Activated CD8-positive, alpha-beta T cell treated with anti-CD3 and anti-CD28 coated beads for 36 hours (primary cell): ENCODE data around the gene TCF4. TPM values are rescaled to one million over a fixed set of nuclear protein-coding genes. Genes with fewer than 3 reads are reported as not detected.

ENCODE experiments used
- ATAC-seq: fragments of 200-7000 bp; cut with Tn5 transposase; one replicate; pipeline ENCODE4 v1.10.0; 2021; ENCODE audit warnings: mild to moderate bottlenecking, moderate library complexity
- CTCF ChIA-PET: fragments of 350-600 bp; sonication (Branson Sonifier 250); formaldehyde crosslinking; loops from one replicate; lab custom pipeline; 2021; ENCODE audit warnings: antibody characterized with exemption; lab: Charles Lee
- POLR2A ChIA-PET: fragments of 350-600 bp; sonication (Branson Sonifier 250); formaldehyde crosslinking; loops from one replicate; lab custom pipeline; 2021; ENCODE audit warnings: antibody characterized with exemption; lab: Charles Lee
- DNase-seq: peaks from one replicate; pipeline ENCODE4 v3.0.0-alpha.2; 2020
- H3K27ac Mint-ChIP-seq: one replicate; pipeline ENCODE4 v1.8.0; 2021; ENCODE audit warnings: mild to moderate bottlenecking, mixed read lengths
- H3K27me3 Mint-ChIP-seq: one replicate; pipeline ENCODE4 v1.8.0; 2021; ENCODE audit warnings: mixed read lengths
- H3K36me3 Mint-ChIP-seq: one replicate; pipeline ENCODE4 v1.8.0; 2021; ENCODE audit warnings: low read depth, mixed read lengths
- H3K4me1 Mint-ChIP-seq: one replicate; pipeline ENCODE4 v1.8.0; 2021; ENCODE audit warnings: low read depth, mixed read lengths
- H3K4me3 Mint-ChIP-seq: one replicate; pipeline ENCODE4 v1.8.0; 2021; ENCODE audit warnings: mild to moderate bottlenecking, moderate library complexity, mixed read lengths
- H3K9me3 Mint-ChIP-seq: one replicate; pipeline ENCODE4 v1.8.0; 2021; ENCODE audit warnings: mixed read lengths
- CTCF ChIP-seq: fragments of 200-600 bp; IDR thresholded peaks from one replicate; pipeline ENCODE4 v1.8.0; 2022; ENCODE audit warnings: antibody characterized with exemption, mild to moderate bottlenecking
- intact Hi-C: fragments of 100-400 bp; cut with micrococcal nuclease; formaldehyde crosslinking; loops from one replicate; pipeline ENCODE4 v1.10.0; 2022
- total RNA-seq, 2 experiments: library from RNA; stranded (reverse); gene quantifications; one replicate each; pipeline ENCODE4 v1.2.3, GENCODE V29; 2021

The TCF4 gene
- total RNA-seq, 2 experiments from 2014 or later, result 1.2 to 1.4 TPM

GRCh38 chr18:55362303-55362702, 225.7 kb downstream of the TCF4 start:
- H3K9me3 Mint-ChIP-seq, result no peaks in the 10 kb centered on the region
- no peaks in the 10 kb centered on the region for H3K36me3 Mint-ChIP-seq
- H3K4me1 Mint-ChIP-seq, result no peaks in the 10 kb centered on the region
- POLR2A ChIA-PET, result no interaction called here
- no peaks in the 10 kb centered on the region for H3K27me3 Mint-ChIP-seq
- TF ChIP-seq CTCF, result no peak
- intact Hi-C loops, result no loop called here
- no peak overlapping the region for H3K4me3 Mint-ChIP-seq
- CTCF ChIA-PET, result no interaction called here
- ATAC-seq, result no peak
- no peak overlapping the region for H3K27ac Mint-ChIP-seq
- no peak for DNase-seq

- TF ChIP-seq CTCF, result no peak
- Mint-ChIP-seq H3K4me3 (no peak overlapping the region), H3K36me3 (no peaks in the 10 kb centered on the region), H3K27me3 (no peaks in the 10 kb centered on the region), H3K27ac (no peak overlapping the region), H3K9me3 (no peaks in the 10 kb centered on the region), H3K4me1 (no peaks in the 10 kb centered on the region)
- intact Hi-C loops, result no loop called here
- POLR2A ChIA-PET, result no interaction called here
- ATAC-seq (no peak), DNase-seq (no peak)
- CTCF ChIA-PET, result no interaction called here
Observed at GRCh38 chr18:55361492-55362250, 226.3 kb downstream of the TCF4 start.

- POLR2A ChIA-PET, result no interaction called here
- no peak for TF ChIP-seq CTCF
- intact Hi-C loops, result no loop called here
- Mint-ChIP-seq H3K36me3 (no peaks in the 10 kb centered on the region), H3K4me1 (no peaks in the 10 kb centered on the region), H3K9me3 (no peaks in the 10 kb centered on the region), H3K4me3 (no peak overlapping the region), H3K27ac (no peak overlapping the region), H3K27me3 (peaks cover 4% of the 10 kb centered on the region)
- DNase-seq (no peak), ATAC-seq (no peak)
- CTCF ChIA-PET, result no interaction called here
Observed at GRCh38 chr18:55360061-55360460, 227.9 kb downstream of the TCF4 start.

- H3K9me3 Mint-ChIP-seq, result no peaks in the 10 kb centered on the region
- intact Hi-C loops, result no loop called here
- ChIA-PET POLR2A (no interaction called here), CTCF (no interaction called here)
- H3K4me3 Mint-ChIP-seq, result no peak overlapping the region
- ATAC-seq, result no peak
- no peak overlapping the region for H3K27ac Mint-ChIP-seq
- no peak for DNase-seq
- no peaks in the 10 kb centered on the region for H3K36me3 Mint-ChIP-seq
- no peak for TF ChIP-seq CTCF
- H3K4me1 Mint-ChIP-seq, result no peaks in the 10 kb centered on the region
- H3K27me3 Mint-ChIP-seq, result peaks cover 4% of the 10 kb centered on the region
Observed at GRCh38 chr18:55356815-55357214, 231.2 kb downstream of the TCF4 start.

- ChIA-PET CTCF (no interaction called here), POLR2A (no interaction called here)
- no peaks in the 10 kb centered on the region for H3K36me3 Mint-ChIP-seq
- TF ChIP-seq CTCF, result no peak
- intact Hi-C loops, result no loop called here
- ATAC-seq, result no peak
- no peak overlapping the region for H3K27ac Mint-ChIP-seq
- H3K4me3 Mint-ChIP-seq, result no peak overlapping the region
- H3K27me3 Mint-ChIP-seq, result peaks cover 4% of the 10 kb centered on the region
- no peaks in the 10 kb centered on the region for H3K9me3 Mint-ChIP-seq
- no peaks in the 10 kb centered on the region for H3K4me1 Mint-ChIP-seq
- no peak for DNase-seq
Observed at GRCh38 chr18:55355223-55355622, 232.8 kb downstream of the TCF4 start.
